Heart left ventricle (tissue), 16 donors: ENCODE measurements around the gene TEX13D. TPM values are rescaled to one million over a fixed set of nuclear protein-coding genes. Genes with fewer than 3 reads are reported as not detected.
A peak's percentile ranks its signal among the peaks of the same experiment; 100 is the strongest.

Experiments
- ATAC-seq, 4 donors: fragments of 200-7000 bp; cut with Tn5 transposase; one replicate each; pipeline ENCODE4 v1.9.1; 2020 to 2022; ENCODE audit warnings: moderate library complexity in 4 of 4, mild to moderate bottlenecking in 3 of 4, moderate number of reproducible peaks in 1 of 4
- DNase-seq, 5 donors: peaks; one replicate each; pipeline ENCODE4 v3.0.0-alpha.2; 2020
- H3K27ac ChIP-seq, 12 donors: fragments of 200-600 bp; sonication (generic) in 4 of 12; one replicate each; pipeline versions ENCODE4 v1.5.0 to v1.8.0; 2016 to 2022; ENCODE audit warnings: mild to moderate bottlenecking in 2 of 12
- H3K27me3 ChIP-seq, 9 donors: fragments of 200-600 bp; sonication (generic) in 2 of 9; one replicate each; pipeline versions ENCODE4 v1.5.1 to v1.8.0; 2016 to 2022; ENCODE audit warnings: mild to moderate bottlenecking in 3 of 9
- H3K36me3 ChIP-seq, 9 donors: fragments of 200-600 bp; sonication (generic) in 2 of 9; one replicate each; pipeline versions ENCODE4 v1.5.0 to v1.8.0; 2018 to 2022; ENCODE audit warnings: mild to moderate bottlenecking in 2 of 9
- H3K4me1 ChIP-seq, 12 donors: fragments of 200-600 bp; sonication (generic) in 4 of 12; one replicate each; pipeline versions ENCODE4 v1.5.0 to v1.8.0; 2016 to 2022; ENCODE audit warnings: mild to moderate bottlenecking in 3 of 12
- H3K4me3 ChIP-seq, 12 donors: fragments of 200-600 bp; sonication (generic) in 4 of 12; one replicate each; pipeline versions ENCODE4 v1.5.0 to v1.8.0; 2017 to 2022; ENCODE audit warnings: mild to moderate bottlenecking in 9 of 12, moderate library complexity in 4 of 12
- H3K9me3 ChIP-seq, 12 donors: fragments of 200-600 bp; sonication (generic) in 4 of 12; one replicate each; pipeline versions ENCODE4 v1.5.0 to v1.8.0; 2016 to 2022; ENCODE audit warnings: mild to moderate bottlenecking in 1 of 12
- POLR2A ChIP-seq, 2 donors: fragments of 450-650 bp; IDR thresholded peaks; one replicate each; pipeline ENCODE4 v1.6.1; 2017; ENCODE audit warnings: antibody characterized with exemption in 2 of 2, mild to moderate bottlenecking in 2 of 2, moderate library complexity in 2 of 2
- WGBS, 4 donors: extraction: QIAGEN DNeasy Blood & Tissue Kit in 2 of 4; methylation state at CpG; one replicate each; pipeline versions ENCODE4 v1.1.5 to v1.1.7; 2013 to 2018; 5-methylcytosine and 5-hydroxymethylcytosine counted together
- intact Hi-C, 10 donors: fragments of 100-400 bp; cut with DNase I; formaldehyde crosslinking; loops; one replicate each; pipeline versions ENCODE4 v1.11.1 to v1.14.2; 2022
- polyA plus RNA-seq, 2 donors: library from polyadenylated mRNA; stranded (reverse); fragments of 200-250 nt; gene quantifications; one replicate each; pipeline ENCODE4 v1.2.3, GENCODE V29; 2013
- total RNA-seq, 9 donors: library from RNA; depleted of rRNA in 2 of 9; stranded (reverse); fragments of >200 nt in 2 of 9; fragmentation: NEBNext Ultra II Directional in 3 of 9; extraction: Animal tissue kit (Norgen Biotek cat#: 25700) in 3 of 9; gene quantifications; one replicate each; pipeline versions ENCODE4 v1.1.0 to v1.2.4, GENCODE V29; 2016 to 2023
- TF ChIP-seq, protein P1 (sequence below), 12 donors: fragments of 200-600 bp; sonication (generic) in 4 of 12; IDR thresholded peaks; one replicate each; pipeline versions ENCODE4 v1.5.0 to v1.8.0; 2018 to 2022; ENCODE audit warnings: antibody characterized with exemption in 12 of 12, mild to moderate bottlenecking in 5 of 12
- donor health status: ischemic (EF 13 %, LVEDD 7.1; RV severe dilation, severe dysfunction).
- donor health status: healthy with polysubstance abuse.
- donor health status: DM: no; HTN: yes; CAD: no.
- donor health status: DM: no; HTN: no; CAD: no.
- donor health status: ischemic (EF 25% LVEDD 6.9; RV normal size, moderate dysfunction).
- donor health status: ischemic (EF 25% LVEDD 5.7; RV mildly dilated, moderate dysfunction).
- donor health status: healthy.
- donor health status: DM: yes; HTN: yes; CAD: no.
- donor health status: ischemic (EF 35%, LVEDD 5.7; RV mildly dilated, moderate dysfunction).
- donor health status: nonischemic (EF 11% LVEDD 7.7; RV severe dilation, severe dysfunction).
- donor health status: DM: yes; HTN: yes; CAD: no.
- donor health status: PGD.
- donor health status: ischemic (EF 29% LVEDD 5.4; RV normal size, mild dysfunction).
- donor health status: nonischemic (EF 23%, LVEDD 6.1; RV moderate dilation, normal function).

TEX13D gene
- total and polyA plus RNA-seq, 11 donors = not detected

DNA sequence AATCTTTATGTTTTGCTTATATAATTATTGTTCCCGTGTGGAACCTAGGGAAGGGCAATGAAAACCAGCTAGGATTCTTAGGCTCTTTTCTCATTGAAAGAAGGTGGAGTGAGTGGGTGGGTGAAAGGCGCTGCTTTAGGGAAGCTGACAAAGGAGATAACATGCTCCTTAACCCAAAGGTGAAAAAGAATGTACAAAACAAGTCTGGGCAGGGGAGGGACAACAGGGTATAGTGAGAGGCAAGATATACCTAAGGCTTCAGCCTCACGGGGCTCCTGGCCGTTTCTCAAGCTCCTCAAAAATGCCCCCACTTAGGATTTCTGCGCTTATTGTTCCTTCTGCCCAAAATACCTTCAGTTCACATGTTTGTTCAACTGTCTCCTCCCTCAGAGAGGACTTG is 15.7 kb downstream of the TEX13D start:
- intact Hi-C loops = no loop called here
- Histone ChIP-seq H3K9me3 (no peaks in the 10 kb centered on the region), H3K4me3 (peak overlapping the region in 1 of 12 donors; percentile 54), H3K27me3 (no peaks in the 10 kb centered on the region), H3K27ac (peak overlapping the region in 1 of 12 donors; percentile 11), H3K4me1 (no peaks in the 10 kb centered on the region), H3K36me3 (no peaks in the 10 kb centered on the region)
- DNase-seq (no peak), ATAC-seq (no peak)
- WGBS, 4 donors = 64 to 83% (median 72%) methylated on average over 5 of the region's 5 CpGs
- TF ChIP-seq POLR2A (IDR thresholded peaks at IDR 0.05) = no peak
- TF ChIP-seq, protein P1, sequence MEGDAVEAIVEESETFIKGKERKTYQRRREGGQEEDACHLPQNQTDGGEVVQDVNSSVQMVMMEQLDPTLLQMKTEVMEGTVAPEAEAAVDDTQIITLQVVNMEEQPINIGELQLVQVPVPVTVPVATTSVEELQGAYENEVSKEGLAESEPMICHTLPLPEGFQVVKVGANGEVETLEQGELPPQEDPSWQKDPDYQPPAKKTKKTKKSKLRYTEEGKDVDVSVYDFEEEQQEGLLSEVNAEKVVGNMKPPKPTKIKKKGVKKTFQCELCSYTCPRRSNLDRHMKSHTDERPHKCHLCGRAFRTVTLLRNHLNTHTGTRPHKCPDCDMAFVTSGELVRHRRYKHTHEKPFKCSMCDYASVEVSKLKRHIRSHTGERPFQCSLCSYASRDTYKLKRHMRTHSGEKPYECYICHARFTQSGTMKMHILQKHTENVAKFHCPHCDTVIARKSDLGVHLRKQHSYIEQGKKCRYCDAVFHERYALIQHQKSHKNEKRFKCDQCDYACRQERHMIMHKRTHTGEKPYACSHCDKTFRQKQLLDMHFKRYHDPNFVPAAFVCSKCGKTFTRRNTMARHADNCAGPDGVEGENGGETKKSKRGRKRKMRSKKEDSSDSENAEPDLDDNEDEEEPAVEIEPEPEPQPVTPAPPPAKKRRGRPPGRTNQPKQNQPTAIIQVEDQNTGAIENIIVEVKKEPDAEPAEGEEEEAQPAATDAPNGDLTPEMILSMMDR (IDR thresholded peaks at IDR 0.05) = no peak

DNA sequence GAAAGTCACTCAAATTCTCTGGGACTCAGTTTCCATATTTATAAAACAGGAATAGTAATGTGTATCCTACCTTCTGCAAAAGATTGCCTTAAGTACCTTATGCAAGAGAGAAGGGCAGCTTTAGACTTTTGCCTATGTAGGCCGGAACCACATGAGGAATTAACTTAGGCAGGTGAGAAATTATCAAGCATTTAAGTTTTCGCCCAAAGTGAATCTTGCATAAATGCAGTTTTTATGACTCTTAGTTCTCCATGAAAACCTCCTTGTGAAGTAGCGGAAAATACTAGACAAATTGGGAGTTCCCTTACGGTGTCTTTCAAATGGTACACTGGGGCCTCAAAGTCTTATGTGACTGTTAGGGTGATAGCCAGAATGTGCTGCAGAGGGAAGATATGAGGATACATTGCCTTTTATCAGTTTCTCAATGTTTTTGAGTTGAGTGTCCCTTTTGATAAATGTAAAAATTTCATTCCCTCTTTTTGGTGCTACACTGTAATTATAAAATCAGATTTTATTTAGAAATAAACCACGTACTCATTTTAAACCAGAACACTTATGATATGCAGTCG is 16.5 kb downstream of the TEX13D start:
- DNase-seq (no peak), ATAC-seq (no peak)
- peak overlapping the region in 1 of 12 donors; percentile 54 for H3K4me3 ChIP-seq
- peak overlapping the region in 1 of 12 donors; percentile 11 for H3K27ac ChIP-seq
- intact Hi-C loops = no loop called here
- H3K9me3 ChIP-seq = no peaks in the 10 kb centered on the region
- no peaks in the 10 kb centered on the region for H3K36me3 ChIP-seq
- TF ChIP-seq POLR2A (IDR thresholded peaks at IDR 0.05) = no peak
- TF ChIP-seq, protein P1 (IDR thresholded peaks at IDR 0.05) = no peak
- H3K27me3 ChIP-seq = no peaks in the 10 kb centered on the region
- H3K4me1 ChIP-seq = no peaks in the 10 kb centered on the region
- WGBS, 4 donors = 89 to 94% (median 91%) methylated on average over 6 of the region's 6 CpGs

DNA sequence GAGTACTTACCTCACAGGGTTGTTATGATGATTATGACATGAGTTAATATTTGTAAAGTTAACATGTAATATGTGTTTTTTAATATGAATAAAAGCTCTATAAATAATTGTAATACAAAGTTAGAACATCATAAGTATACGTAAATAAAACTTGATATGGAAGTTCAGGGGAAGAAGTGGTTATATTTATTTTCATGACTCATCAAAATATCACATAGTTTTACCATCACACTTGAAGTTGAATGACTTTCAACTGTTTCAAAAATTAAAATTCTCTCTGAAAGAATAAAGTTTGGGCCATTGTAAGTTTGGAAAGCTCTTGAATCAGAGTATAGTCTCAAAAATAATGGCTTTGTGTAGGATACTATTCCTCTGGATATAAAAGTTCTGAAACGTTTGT is 22.2 kb downstream of the TEX13D start:
- no peak for ATAC-seq
- Histone ChIP-seq H3K4me1 (no peaks in the 10 kb centered on the region), H3K9me3 (no peaks in the 10 kb centered on the region), H3K4me3 (no peak overlapping the region), H3K27me3 (no peaks in the 10 kb centered on the region), H3K36me3 (no peaks in the 10 kb centered on the region), H3K27ac (no peak overlapping the region)
- 42 to 59% (median 54%) methylated on average over 2 of the region's 2 CpGs for WGBS, 4 donors
- DNase-seq = no peak
- TF ChIP-seq, protein P1 (IDR thresholded peaks at IDR 0.05) = no peak
- intact Hi-C loops = no loop called here

DNA sequence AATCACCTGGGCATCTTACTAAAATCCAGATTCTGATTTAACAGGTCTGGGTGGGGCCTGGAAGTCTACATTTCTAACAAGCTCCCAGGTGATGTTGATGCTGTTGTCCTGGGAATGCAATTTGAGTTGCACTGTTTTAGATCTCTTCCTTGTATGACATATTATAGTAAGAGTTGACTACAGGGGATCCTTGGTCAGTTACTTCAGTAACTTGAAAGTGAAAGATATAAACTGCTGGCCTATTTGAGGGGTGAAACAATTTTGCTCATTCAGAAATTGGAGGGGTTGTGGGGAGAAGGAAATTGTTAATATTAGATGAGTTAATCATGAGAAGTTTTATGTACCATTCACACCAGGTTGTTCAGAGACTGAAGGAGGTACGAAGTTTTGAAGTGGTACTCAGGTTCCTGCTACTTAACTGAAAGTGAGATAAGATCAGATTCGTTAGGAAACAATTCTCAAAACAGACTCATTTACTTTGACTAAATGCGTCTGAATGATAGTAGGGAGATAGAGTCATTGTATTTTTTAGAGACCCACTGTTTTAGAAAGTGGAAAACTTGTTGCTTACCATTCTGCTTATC is 26.4 kb downstream of the TEX13D start:
- DNase-seq (no peak), ATAC-seq (no peak)
- no peaks in the 10 kb centered on the region for H3K36me3 ChIP-seq
- TF ChIP-seq, protein P1 (IDR thresholded peaks at IDR 0.05) = no peak
- no peak for TF ChIP-seq POLR2A (IDR thresholded peaks at IDR 0.05)
- intact Hi-C loops = no loop called here
- no peaks in the 10 kb centered on the region for H3K27me3 ChIP-seq
- WGBS, 4 donors = 44 to 48% (median 46%) methylated on average over 3 of the region's 3 CpGs
- H3K4me1 ChIP-seq = no peaks in the 10 kb centered on the region
- H3K4me3 ChIP-seq = no peak overlapping the region
- H3K27ac ChIP-seq = no peak overlapping the region
- no peaks in the 10 kb centered on the region for H3K9me3 ChIP-seq
